Skin of body (tissue), 2 donors: ENCODE results near the gene CXXC1. TPM values are rescaled to one million over a fixed set of nuclear protein-coding genes. Genes with fewer than 3 reads are reported as not detected.
A peak's percentile ranks its signal among the peaks of the same experiment; 100 is the strongest.
"Not testable (repeated sequence)": the region's sequence is repeated elsewhere in the genome, so short reads cannot be mapped to it uniquely, and the experiment has no call there.

ENCODE experiments used
- DNase-seq: peaks from one replicate; lab custom pipeline; 2025; lab: John Stamatoyannopoulos, UW
- total RNA-seq: library from RNA; depleted of rRNA; stranded (reverse); fragments of >200 nt; gene quantifications from one replicate; pipeline ENCODE4 v1.2.3, GENCODE V29; 2014

Gene CXXC1
- total RNA-seq: 35.9 TPM

GRCh38 chr18:50287441-50288347, at the start of gene CXXC1:
Gene CXXC1 (minus strand): TSS chr18:50287692. CDS start chr18:50287589, 103 bp downstream.
- DNase-seq: peak; percentile 100

GRCh38 chr18:50334546-50335152, 47.2 kb upstream of the CXXC1 start:
- DNase-seq: no peak

GRCh38 chr18:50331691-50332090, 44.2 kb upstream of the CXXC1 start:
- no peak for DNase-seq

- no peak for DNase-seq
Measured at GRCh38 chr18:50330176-50330575, 42.7 kb upstream of the CXXC1 start.

- DNase-seq: no peak
Measured at GRCh38 chr18:50327983-50328382, 40.5 kb upstream of the CXXC1 start.

GRCh38 chr18:50320719-50321118, 33.2 kb upstream of the CXXC1 start:
- no peak for DNase-seq

GRCh38 chr18:50315100-50315871, 27.8 kb upstream of the CXXC1 start:
- no peak for DNase-seq

GRCh38 chr18:50313873-50314460, 26.5 kb upstream of the CXXC1 start:
- no peak for DNase-seq

GRCh38 chr18:50313031-50313607, 25.6 kb upstream of the CXXC1 start:
- DNase-seq: no peak

GRCh38 chr18:50312296-50313030, 25.0 kb upstream of the CXXC1 start:
- DNase-seq: no peak

GRCh38 chr18:50311650-50312049, 24.2 kb upstream of the CXXC1 start:
- no peak for DNase-seq

GRCh38 chr18:50310080-50310479, 22.6 kb upstream of the CXXC1 start:
- DNase-seq: no peak

GRCh38 chr18:50308851-50309250, 21.4 kb upstream of the CXXC1 start:
- DNase-seq: not testable (repeated sequence)

- DNase-seq: peak; percentile 46
Measured at GRCh38 chr18:50307738-50308470, 20.4 kb upstream of the CXXC1 start.

GRCh38 chr18:50307400-50307737, 19.9 kb upstream of the CXXC1 start:
- DNase-seq: no peak

- no peak for DNase-seq
Measured at GRCh38 chr18:50306944-50307343, 19.5 kb upstream of the CXXC1 start.

- DNase-seq: no peak
Measured at GRCh38 chr18:50301074-50301473, 13.6 kb upstream of the CXXC1 start.

GRCh38 chr18:50299626-50300388, 12.3 kb upstream of the CXXC1 start:
- no peak for DNase-seq
